Tibial nerve (tissue), 4 donors: ENCODE results near the gene NANOS3.

Experiments
- EP300 ChIP-seq, 2 donors: sonication (generic); formaldehyde crosslinking; IDR thresholded peaks; one replicate each; pipeline ENCODE4 v1.6.1; 2017; ENCODE audit warnings: antibody characterized with exemption in 2 of 2, mild to moderate bottlenecking in 1 of 2
- POLR2A ChIP-seq, 2 donors: fragments of 450-650 bp; IDR thresholded peaks; one replicate each; pipeline ENCODE4 v1.6.1; 2017; ENCODE audit warnings: antibody characterized with exemption in 2 of 2, mild to moderate bottlenecking in 2 of 2, moderate library complexity in 2 of 2
- TF ChIP-seq, protein P1 (sequence below), 5 experiments: fragments of 200-600 bp in 3 of 5; fragments of 450-650 bp in 2 of 5; sonication (generic) in 3 of 5; IDR thresholded peaks; one replicate each; pipeline ENCODE4 v1.5.1; 2016 to 2019; ENCODE audit warnings: antibody characterized with exemption in 5 of 5, mild to moderate bottlenecking in 3 of 5, moderate library complexity in 2 of 5

DNA sequence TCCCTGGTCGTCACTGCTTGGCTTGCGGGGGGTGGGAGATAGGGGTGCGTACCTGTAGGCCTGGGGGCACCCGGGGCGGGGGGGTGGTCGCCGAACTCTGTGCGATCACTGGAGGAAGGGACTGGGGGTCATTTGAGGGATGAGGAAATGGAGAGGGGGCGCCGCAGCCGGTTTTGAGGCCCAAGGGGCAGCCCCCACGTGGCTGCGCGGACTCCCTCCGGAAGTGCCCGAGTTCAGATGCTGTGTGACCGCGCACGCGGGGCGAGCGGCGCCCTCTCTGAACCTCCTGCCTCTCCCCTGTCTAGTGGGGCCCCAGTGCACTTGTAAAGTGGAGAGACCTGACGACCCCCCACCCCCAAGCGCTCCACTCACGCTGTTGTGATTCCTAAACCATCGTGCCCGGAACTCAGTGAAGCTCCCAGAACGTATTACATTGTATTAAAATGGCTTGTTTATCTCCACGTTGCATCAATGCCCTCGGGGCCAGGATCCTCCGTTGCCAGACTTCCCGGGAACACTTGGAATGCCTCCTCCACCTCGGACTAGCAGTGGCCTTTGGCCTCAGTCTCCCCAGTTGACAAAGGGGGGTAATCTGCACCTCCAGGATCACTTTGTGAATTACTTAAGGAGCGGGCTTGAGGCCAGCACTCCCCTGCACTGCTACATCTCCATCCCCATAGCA, 3.0 kb upstream of the NANOS3 start:
- TF ChIP-seq, protein P1, sequence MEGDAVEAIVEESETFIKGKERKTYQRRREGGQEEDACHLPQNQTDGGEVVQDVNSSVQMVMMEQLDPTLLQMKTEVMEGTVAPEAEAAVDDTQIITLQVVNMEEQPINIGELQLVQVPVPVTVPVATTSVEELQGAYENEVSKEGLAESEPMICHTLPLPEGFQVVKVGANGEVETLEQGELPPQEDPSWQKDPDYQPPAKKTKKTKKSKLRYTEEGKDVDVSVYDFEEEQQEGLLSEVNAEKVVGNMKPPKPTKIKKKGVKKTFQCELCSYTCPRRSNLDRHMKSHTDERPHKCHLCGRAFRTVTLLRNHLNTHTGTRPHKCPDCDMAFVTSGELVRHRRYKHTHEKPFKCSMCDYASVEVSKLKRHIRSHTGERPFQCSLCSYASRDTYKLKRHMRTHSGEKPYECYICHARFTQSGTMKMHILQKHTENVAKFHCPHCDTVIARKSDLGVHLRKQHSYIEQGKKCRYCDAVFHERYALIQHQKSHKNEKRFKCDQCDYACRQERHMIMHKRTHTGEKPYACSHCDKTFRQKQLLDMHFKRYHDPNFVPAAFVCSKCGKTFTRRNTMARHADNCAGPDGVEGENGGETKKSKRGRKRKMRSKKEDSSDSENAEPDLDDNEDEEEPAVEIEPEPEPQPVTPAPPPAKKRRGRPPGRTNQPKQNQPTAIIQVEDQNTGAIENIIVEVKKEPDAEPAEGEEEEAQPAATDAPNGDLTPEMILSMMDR (IDR thresholded peaks at IDR 0.05): no peak
- TF ChIP-seq EP300 (IDR thresholded peaks at IDR 0.05): no peak
- TF ChIP-seq POLR2A (IDR thresholded peaks at IDR 0.05): no peak
